A549 (cell line): ENCODE results near the gene ATF1. TPM values are rescaled to one million over a fixed set of nuclear protein-coding genes. Genes with fewer than 3 reads are reported as not detected.

Source experiments
- ATAC-seq, 2 experiments: fragments of 200-7000 bp in 1 of 2; fragments of >200 bp in 1 of 2; cut with Nextera tagmentation in 1 of 2; cut with Tn5 transposase in 1 of 2; 3 replicates each; pipeline versions ENCODE4 v1.8.0 to v1.9.1; 2018 to 2020; ENCODE audit warnings: mild to moderate bottlenecking in 1 of 2, moderate library complexity in 1 of 2
- CTCF ChIA-PET: fragments of 300-600 bp; sonication (Branson Sonifier 250); formaldehyde crosslinking; extraction: SDS; loops from one replicate; lab custom pipeline; 2021; ENCODE audit warnings: antibody characterized with exemption, inconsistent platforms; lab: Yijun Ruan, JAX
- POLR2A ChIA-PET: fragments of 350-600 bp; formaldehyde crosslinking; extraction: SDS; loops from one replicate; lab custom pipeline; 2021; ENCODE audit warnings: antibody characterized with exemption, inconsistent platforms; lab: Yijun Ruan, JAX
- DNase-seq, 2 experiments: peaks; one replicate each; pipeline versions ENCODE4 v3.0.0 to v3.0.0-alpha.2; 2011 to 2016; ENCODE audit warnings: low read depth in 1 of 2, low spot score in 1 of 2
- FAIRE-seq: peaks from 2 replicates; lab custom pipeline; 2011; peaks lifted over from hg19 to GRCh38; lab: Jason Lieb, UNC
- H3K27ac ChIP-seq, 2 experiments: fragments of >200 bp; sonication (Bioruptor Twin); formaldehyde crosslinking; 3 replicates each; pipeline ENCODE4 v1.5.1; 2016 to 2017
- H3K4me1 ChIP-seq: fragments of >200 bp; sonication (Bioruptor Twin); formaldehyde crosslinking; 3 replicates; pipeline ENCODE4 v1.6.1; 2016
- H3K4me2 ChIP-seq: fragments of >200 bp; sonication (Bioruptor Twin); formaldehyde crosslinking; 3 replicates; pipeline ENCODE4 v1.6.1; 2016
- H3K4me3 ChIP-seq: fragments of >200 bp; sonication (Bioruptor Twin); formaldehyde crosslinking; 3 replicates; pipeline ENCODE4 v1.5.1; 2016
- H3K9me3 ChIP-seq: fragments of >200 bp; sonication (Bioruptor Twin); formaldehyde crosslinking; 3 replicates; pipeline ENCODE4 v1.6.1; 2016
- CEBPB ChIP-seq, 2 experiments: fragments of >200 bp in 1 of 2; sonication (Bioruptor Twin) in 1 of 2; formaldehyde crosslinking in 1 of 2; IDR thresholded peaks; 2 replicates each; pipeline ENCODE4 v1.6.1; 2012 to 2016
- CTCF ChIP-seq: fragments of >200 bp; sonication (Bioruptor Twin); formaldehyde crosslinking; IDR thresholded peaks from 3 replicates; pipeline ENCODE4 v1.5.1; 2016
- EHF ChIP-seq: fragments of 250-450 bp; sonication (Bioruptor Pico); IDR thresholded peaks from 2 replicates; pipeline ENCODE4 v1.5.0; 2020; ENCODE audit warnings: mild to moderate bottlenecking
- HDAC2 ChIP-seq: fragments of 200-600 bp; sonication (generic); IDR thresholded peaks from 2 replicates; pipeline ENCODE4 v1.6.1; 2016
- HOXB5 ChIP-seq: fragments of 250-450 bp; sonication (Bioruptor Pico); IDR thresholded peaks from 2 replicates; pipeline ENCODE4 v1.5.0; 2020; ENCODE audit warnings: mild to moderate bottlenecking, moderate library complexity
- JUNB ChIP-seq: fragments of >200 bp; sonication (Bioruptor Twin); formaldehyde crosslinking; IDR thresholded peaks from 2 replicates; pipeline ENCODE4 v1.6.1; 2016
- KDM5A ChIP-seq: fragments of 200-600 bp; sonication (generic); IDR thresholded peaks from 2 replicates; pipeline ENCODE4 v1.6.1; 2016; ENCODE audit warnings: antibody characterized with exemption, mild to moderate bottlenecking
- MAFK ChIP-seq: fragments of 450-650 bp; IDR thresholded peaks from 2 replicates; pipeline ENCODE4 v1.6.1; 2014; ENCODE audit not compliant: partially characterized antibody
- MAX ChIP-seq: IDR thresholded peaks from 2 replicates; pipeline ENCODE4 v1.6.1; 2012
- NFE2L2 ChIP-seq: fragments of 150-350 bp; conservative IDR thresholded peaks from 2 replicates; pipeline ENCODE4 v1.6.1; 2014; ENCODE audit warnings: low read length
- PBX3 ChIP-seq: IDR thresholded peaks from 2 replicates; pipeline ENCODE4 v1.6.1; 2012
- PHF8 ChIP-seq: fragments of 200-600 bp; sonication (generic); IDR thresholded peaks from 2 replicates; pipeline ENCODE4 v1.6.1; 2016; ENCODE audit warnings: low read depth, mild to moderate bottlenecking, antibody characterized with exemption, moderate library complexity, borderline replicate concordance
- REST ChIP-seq: fragments of 200-600 bp; sonication (generic); IDR thresholded peaks from 2 replicates; pipeline ENCODE4 v1.6.1; 2016; ENCODE audit warnings: antibody characterized with exemption, mild to moderate bottlenecking, moderate library complexity
- RNF2 ChIP-seq: fragments of 200-600 bp; sonication (generic); IDR thresholded peaks from 2 replicates; pipeline ENCODE4 v1.6.1; 2016; ENCODE audit warnings: low read depth, mild to moderate bottlenecking, antibody characterized with exemption, moderate library complexity, borderline replicate concordance
- TP53 ChIP-seq: fragments of 250-450 bp; sonication (Bioruptor Pico); IDR thresholded peaks from 2 replicates; pipeline ENCODE4 v1.5.0; 2021; ENCODE audit warnings: mild to moderate bottlenecking, moderate library complexity
- ZC3H11A ChIP-seq: fragments of 450-650 bp; IDR thresholded peaks from 2 replicates; pipeline ENCODE4 v1.6.1; 2014; ENCODE audit warnings: antibody characterized with exemption, mild to moderate bottlenecking
- ZFP36 ChIP-seq: fragments of 450-650 bp; IDR thresholded peaks from 2 replicates; pipeline ENCODE4 v1.6.1; 2014; ENCODE audit warnings: borderline replicate concordance; ENCODE audit not compliant: partially characterized antibody
- WGBS: methylation state at CpG from one replicate; pipeline ENCODE4 v1.1.6; 2017; ENCODE audit errors: missing lambda C conversion rate; 5-methylcytosine and 5-hydroxymethylcytosine counted together
- polyA plus RNA-seq, 4 experiments: library from polyadenylated mRNA; depleted of rRNA in 3 of 4; stranded (reverse); fragments of >200 nt; fragmentation: RNase III in 1 of 4; extraction: RNeasy Plus Mini Kit Qiagen cat#74134 plus additional on column Dnase treatment in 1 of 4; gene quantifications; 2 replicates in 3 of 4; 3 replicates in 1 of 4; pipeline ENCODE4 v1.2.3, GENCODE V29; 2011 to 2017
- TF ChIP-seq, protein P1 (sequence below): fragments of 150-350 bp; IDR thresholded peaks from 2 replicates; pipeline ENCODE4 v1.6.1; 2014; ENCODE audit warnings: low read depth, mild to moderate bottlenecking, low read length
- TF ChIP-seq, protein P2 (sequence below): fragments of >200 bp; sonication (Bioruptor Twin); formaldehyde crosslinking; IDR thresholded peaks from 3 replicates; pipeline ENCODE4 v1.6.1; 2016
- TF ChIP-seq, protein P3 (sequence below): fragments of 250-450 bp; sonication (Bioruptor Pico); IDR thresholded peaks from 2 replicates; pipeline ENCODE4 v1.5.0; 2021; ENCODE audit warnings: mild to moderate bottlenecking, moderate library complexity, borderline replicate concordance

Gene ATF1
- polyA plus RNA-seq, 2 of the 4 experiments (the other 2 are of a cell fraction) = 34.2 to 77.1 TPM

GRCh38 chr12:50720085-50720484 lies 43.8 kb upstream of the ATF1 start:
- no peak for DNase-seq
- WGBS = 77% methylated on average over 3 of the region's 3 CpGs
- TF ChIP-seq RNF2 (no peak), PHF8 (no peak), CTCF (no peak), EHF (no peak), CEBPB (IDR thresholded peaks at IDR 0.05) (no peak), KDM5A (no peak), HOXB5 (no peak), ZFP36 (no peak), MAX (no peak), JUNB (no peak), HDAC2 (no peak), ZC3H11A (no peak), NFE2L2 (no peak), REST (no peak), PBX3 (no peak), TP53 (CRISPR knock-in tag) (no peak), MAFK (no peak)
- TF ChIP-seq, protein P1, sequence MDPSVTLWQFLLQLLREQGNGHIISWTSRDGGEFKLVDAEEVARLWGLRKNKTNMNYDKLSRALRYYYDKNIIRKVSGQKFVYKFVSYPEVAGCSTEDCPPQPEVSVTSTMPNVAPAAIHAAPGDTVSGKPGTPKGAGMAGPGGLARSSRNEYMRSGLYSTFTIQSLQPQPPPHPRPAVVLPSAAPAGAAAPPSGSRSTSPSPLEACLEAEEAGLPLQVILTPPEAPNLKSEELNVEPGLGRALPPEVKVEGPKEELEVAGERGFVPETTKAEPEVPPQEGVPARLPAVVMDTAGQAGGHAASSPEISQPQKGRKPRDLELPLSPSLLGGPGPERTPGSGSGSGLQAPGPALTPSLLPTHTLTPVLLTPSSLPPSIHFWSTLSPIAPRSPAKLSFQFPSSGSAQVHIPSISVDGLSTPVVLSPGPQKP = no peak
- TF ChIP-seq, protein P2, sequence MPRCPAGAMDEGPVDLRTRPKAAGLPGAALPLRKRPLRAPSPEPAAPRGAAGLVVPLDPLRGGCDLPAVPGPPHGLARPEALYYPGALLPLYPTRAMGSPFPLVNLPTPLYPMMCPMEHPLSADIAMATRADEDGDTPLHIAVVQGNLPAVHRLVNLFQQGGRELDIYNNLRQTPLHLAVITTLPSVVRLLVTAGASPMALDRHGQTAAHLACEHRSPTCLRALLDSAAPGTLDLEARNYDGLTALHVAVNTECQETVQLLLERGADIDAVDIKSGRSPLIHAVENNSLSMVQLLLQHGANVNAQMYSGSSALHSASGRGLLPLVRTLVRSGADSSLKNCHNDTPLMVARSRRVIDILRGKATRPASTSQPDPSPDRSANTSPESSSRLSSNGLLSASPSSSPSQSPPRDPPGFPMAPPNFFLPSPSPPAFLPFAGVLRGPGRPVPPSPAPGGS = no peak
- TF ChIP-seq, protein P3, sequence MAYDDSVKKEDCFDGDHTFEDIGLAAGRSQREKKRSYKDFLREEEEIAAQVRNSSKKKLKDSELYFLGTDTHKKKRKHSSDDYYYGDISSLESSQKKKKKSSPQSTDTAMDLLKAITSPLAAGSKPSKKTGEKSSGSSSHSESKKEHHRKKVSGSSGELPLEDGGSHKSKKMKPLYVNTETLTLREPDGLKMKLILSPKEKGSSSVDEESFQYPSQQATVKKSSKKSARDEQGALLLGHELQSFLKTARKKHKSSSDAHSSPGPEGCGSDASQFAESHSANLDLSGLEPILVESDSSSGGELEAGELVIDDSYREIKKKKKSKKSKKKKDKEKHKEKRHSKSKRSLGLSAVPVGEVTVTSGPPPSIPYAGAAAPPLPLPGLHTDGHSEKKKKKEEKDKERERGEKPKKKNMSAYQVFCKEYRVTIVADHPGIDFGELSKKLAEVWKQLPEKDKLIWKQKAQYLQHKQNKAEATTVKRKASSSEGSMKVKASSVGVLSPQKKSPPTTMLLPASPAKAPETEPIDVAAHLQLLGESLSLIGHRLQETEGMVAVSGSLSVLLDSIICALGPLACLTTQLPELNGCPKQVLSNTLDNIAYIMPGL (CRISPR knock-in tag) = no peak
- Histone ChIP-seq H3K4me2 (no peak overlapping the region), H3K9me3 (no peaks in the 10 kb centered on the region), H3K4me3 (no peak overlapping the region), H3K4me1 (no peaks in the 10 kb centered on the region), H3K27ac (no peak overlapping the region)
- CTCF ChIA-PET = interaction anchor here (0.6 to 2.4 kb wide), 5 partner anchors 15 to 236 kb away, joined by 3 to 12 read pairs (median 3); no protein-coding TSS in a partner anchor
- ATAC-seq = no peak
- POLR2A ChIA-PET = no interaction called here
- no peak for FAIRE-seq
